GM21528 (cell line): Measurements from ENCODE around the gene SIL1.
"Not testable (repeated sequence)": the region's sequence is repeated elsewhere in the genome, so short reads cannot be mapped to it uniquely, and the experiment has no call there.

Source experiments
- ATAC-seq: cut with Tn5 transposase; IDR thresholded peaks from one replicate; pipeline ENCODE4 v1.9.1; 2021; ENCODE audit warnings: mild to moderate bottlenecking, moderate library complexity; ENCODE audit not compliant: unreplicated experiment, low FRiP score

The SIL1 gene

GRCh38 chr5:139178589-139178917 lies 19.6 kb downstream of the SIL1 start:
- no peak for ATAC-seq

GRCh38 chr5:139177809-139178588 lies 20.2 kb downstream of the SIL1 start:
- no peak for ATAC-seq

GRCh38 chr5:139177281-139177680 lies 20.9 kb downstream of the SIL1 start:
- not testable (repeated sequence) for ATAC-seq

GRCh38 chr5:139174382-139174781 lies 23.8 kb downstream of the SIL1 start:
- ATAC-seq, result not testable (repeated sequence)

GRCh38 chr5:139171779-139172404 lies 26.3 kb downstream of the SIL1 start:
- ATAC-seq, result no peak

GRCh38 chr5:139167952-139168720 lies 30.0 kb downstream of the SIL1 start:
- no peak for ATAC-seq

- ATAC-seq, result no peak
Observed at GRCh38 chr5:139167533-139167932, 30.6 kb downstream of the SIL1 start.

- no peak for ATAC-seq
Observed at GRCh38 chr5:139167063-139167462, 31.1 kb downstream of the SIL1 start.

GRCh38 chr5:139164897-139165296 lies 33.3 kb downstream of the SIL1 start:
- not testable (repeated sequence) for ATAC-seq

- no peak for ATAC-seq
Observed at GRCh38 chr5:139164020-139164419, 34.1 kb downstream of the SIL1 start.

GRCh38 chr5:139162448-139162847 lies 35.7 kb downstream of the SIL1 start:
- no peak for ATAC-seq

- ATAC-seq, result no peak
Observed at GRCh38 chr5:139158791-139159190, 39.4 kb downstream of the SIL1 start.

GRCh38 chr5:139157556-139157955 lies 40.6 kb downstream of the SIL1 start:
- ATAC-seq, result no peak

GRCh38 chr5:139156814-139157213 lies 41.4 kb downstream of the SIL1 start:
- no peak for ATAC-seq

- ATAC-seq, result no peak
Observed at GRCh38 chr5:139155333-139155732, 42.8 kb downstream of the SIL1 start.

- no peak for ATAC-seq
Observed at GRCh38 chr5:139151902-139152301, 46.3 kb downstream of the SIL1 start.

- ATAC-seq, result no peak
Observed at GRCh38 chr5:139150367-139150999, 47.7 kb downstream of the SIL1 start.

- no peak for ATAC-seq
Observed at GRCh38 chr5:139149477-139150199, 48.5 kb downstream of the SIL1 start.

GRCh38 chr5:139148986-139149385 lies 49.2 kb downstream of the SIL1 start:
- no peak for ATAC-seq

- ATAC-seq, result no peak
Observed at GRCh38 chr5:139148306-139148705, 49.9 kb downstream of the SIL1 start.
